HG03196 (cell line): ENCODE data around the gene TRPV3.
"Not testable (repeated sequence)": the region's sequence is repeated elsewhere in the genome, so short reads cannot be mapped to it uniquely, and the experiment has no call there.

Source experiments
- ATAC-seq: cut with Tn5 transposase; IDR thresholded peaks from one replicate; pipeline ENCODE4 v1.9.1; 2021; ENCODE audit not compliant: unreplicated experiment

The TRPV3 gene

DNA sequence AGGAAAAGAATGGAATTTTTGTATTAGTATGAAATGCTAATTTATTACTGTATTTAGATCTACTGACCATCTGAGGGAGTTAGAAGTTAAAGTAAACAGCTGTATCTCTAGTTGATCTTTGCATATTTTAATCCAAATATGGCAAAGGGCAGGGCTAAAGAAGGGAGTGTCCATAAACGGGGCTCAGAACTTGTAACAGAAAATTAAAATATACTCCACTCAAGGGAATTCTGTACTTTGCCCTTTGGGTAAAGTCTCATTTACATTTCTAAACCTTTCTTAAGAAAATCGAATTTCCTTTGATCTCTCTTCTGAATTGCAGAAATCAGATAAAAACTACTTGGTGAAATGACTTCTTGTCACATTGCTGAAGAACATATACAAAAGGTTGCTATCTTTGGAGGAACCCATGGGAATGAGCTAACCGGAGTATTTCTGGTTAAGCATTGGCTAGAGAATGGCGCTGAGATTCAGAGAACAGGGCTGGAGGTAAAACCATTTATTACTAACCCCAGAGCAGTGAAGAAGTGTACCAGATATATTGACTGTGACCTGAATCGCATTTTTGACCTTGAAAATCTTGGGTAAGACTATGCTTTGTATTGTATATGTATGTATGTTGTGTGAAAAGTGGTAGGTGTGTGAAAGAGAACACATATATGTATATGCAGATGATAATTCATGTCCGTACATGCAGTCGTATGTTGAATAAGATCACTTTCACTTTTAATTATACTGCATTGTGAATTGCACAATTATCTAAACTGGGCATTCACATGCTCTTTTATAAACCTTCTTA is 81.6 kb downstream of the TRPV3 start, which contains the start of gene ASPA:
TSS of gene ASPA (plus strand) at position 186 of the 799 bp plus-strand sequence. CDS start at position 349, 163 bp downstream.
- ATAC-seq, result no peak

DNA sequence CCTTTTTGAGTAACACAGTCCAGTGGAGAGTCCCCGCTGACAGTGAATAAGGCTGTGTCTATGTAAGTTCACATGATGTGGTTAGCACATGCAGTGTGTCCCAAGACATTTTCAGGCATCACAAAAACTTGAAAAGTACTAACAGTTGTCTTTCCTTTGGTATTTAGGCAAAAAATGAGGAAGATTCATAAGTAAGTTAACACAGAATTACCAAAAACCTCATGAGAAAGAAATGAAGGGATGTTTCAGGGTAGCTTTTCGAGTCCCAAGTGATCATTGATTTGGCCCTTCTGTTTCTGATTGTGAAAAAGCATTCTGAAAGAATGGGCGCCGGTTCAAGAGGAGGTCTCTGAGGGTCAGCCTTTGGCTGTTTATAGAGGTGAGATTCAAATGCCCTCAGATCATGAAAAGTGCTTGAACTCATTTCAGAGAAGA is 82.3 kb downstream of the TRPV3 start:
- no peak for ATAC-seq

DNA sequence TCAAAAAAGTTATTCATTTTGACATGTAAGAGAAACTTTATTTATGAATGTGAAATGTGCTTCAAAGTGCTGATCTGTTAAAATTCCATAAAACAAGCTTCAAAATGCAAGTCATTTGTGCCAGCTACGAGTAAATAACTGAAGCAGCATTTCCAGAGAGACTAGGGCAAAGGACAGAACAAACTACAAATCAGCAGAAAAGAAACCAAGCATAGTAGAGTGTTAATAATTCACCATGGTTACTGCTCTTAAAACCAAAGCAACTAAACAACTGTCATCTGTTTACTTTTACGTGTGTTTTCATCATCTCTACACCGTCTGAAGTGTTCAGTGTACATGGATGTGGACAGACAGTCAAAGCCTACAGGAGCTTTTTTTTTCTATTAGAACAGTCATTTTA is 83.4 kb downstream of the TRPV3 start:
- no peak for ATAC-seq

- ATAC-seq, result no peak
Measured at GRCh38 chr17:3472137-3472536, 85.5 kb downstream of the TRPV3 start.

DNA sequence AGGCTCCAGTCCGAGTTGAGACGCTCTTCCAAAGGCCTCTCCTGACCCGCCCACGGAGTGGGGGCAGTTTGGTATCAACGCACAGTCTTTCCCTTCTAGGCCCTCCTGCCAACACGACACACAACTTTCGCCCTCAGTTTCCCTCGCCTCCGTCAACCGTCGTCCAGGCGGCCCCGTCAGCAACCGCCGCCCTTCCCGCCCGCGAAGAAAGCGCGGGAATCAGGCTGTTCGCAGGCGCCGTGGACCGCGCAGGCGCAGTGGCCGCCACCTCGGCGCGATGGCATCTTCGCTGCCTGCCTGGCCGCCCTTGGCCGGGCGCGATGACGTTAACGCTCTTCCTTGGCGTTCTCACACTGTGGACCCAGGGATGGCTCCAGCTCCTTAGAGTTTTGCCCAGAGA is 86.0 kb downstream of the TRPV3 start, which contains the start of gene SPATA22:
TSS of gene SPATA22 (minus strand) at position 221 of the 400 bp plus-strand sequence. CDS start 2,494 bp downstream, outside the sequence.
- ATAC-seq, result no peak

DNA sequence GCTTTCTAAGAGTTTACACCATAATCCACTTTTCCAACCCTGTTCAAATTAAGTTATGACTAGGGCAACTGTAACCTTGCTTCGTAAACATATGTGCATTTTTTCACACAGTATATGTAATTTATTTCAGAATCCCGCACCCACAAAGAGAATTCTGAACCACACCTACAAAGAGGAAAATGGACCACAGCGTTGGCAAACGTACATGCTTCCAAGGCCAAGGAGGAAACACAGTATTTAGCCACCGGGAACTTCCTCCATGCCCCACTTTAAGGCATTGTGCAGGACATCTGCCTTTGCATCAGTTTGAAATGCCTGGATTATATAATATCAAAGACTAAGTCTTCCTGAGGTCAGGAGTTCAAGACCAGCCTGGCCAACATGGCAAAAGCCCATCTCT is 88.1 kb downstream of the TRPV3 start:
- no peak for ATAC-seq

- not testable (repeated sequence) for ATAC-seq
Measured at GRCh38 chr17:3466355-3466754, 91.3 kb downstream of the TRPV3 start.
